Activated T-cell treated with anti-CD3 and anti-CD28 coated beads, Interleukin-2, amount 50 U/mL, for 24 hours (primary cell): Measurements from ENCODE around the gene MAP3K3.
A peak's percentile ranks its signal among the peaks of the same experiment; 100 is the strongest.

Source experiments
- DNase-seq: peaks from one replicate; pipeline ENCODE4 v3.0.0-alpha.2; 2020
- H3K27ac Mint-ChIP-seq: 2 replicates; pipeline ENCODE4 v1.8.0; 2020; ENCODE audit warnings: mild to moderate bottlenecking, mixed read lengths
- H3K27me3 Mint-ChIP-seq: 2 replicates; pipeline ENCODE4 v1.8.0; 2020; ENCODE audit warnings: mixed read lengths
- H3K36me3 Mint-ChIP-seq: 2 replicates; pipeline ENCODE4 v1.8.0; 2020; ENCODE audit warnings: low read depth, mixed read lengths
- H3K4me1 Mint-ChIP-seq: 2 replicates; pipeline ENCODE4 v1.8.0; 2020; ENCODE audit warnings: low read depth, mixed read lengths
- H3K4me3 Mint-ChIP-seq: 2 replicates; pipeline ENCODE4 v1.8.0; 2020; ENCODE audit warnings: mild to moderate bottlenecking, moderate library complexity, mixed read lengths
- H3K9me3 Mint-ChIP-seq: 2 replicates; pipeline ENCODE4 v1.8.0; 2020; ENCODE audit warnings: mixed read lengths

The MAP3K3 gene

GRCh38 chr17:63685578-63685977 lies 63.4 kb downstream of the MAP3K3 start:
- Mint-ChIP-seq H3K4me1 (peaks cover 24% of the 10 kb centered on the region), H3K36me3 (peaks cover 72% of the 10 kb centered on the region), H3K27me3 (no peaks in the 10 kb centered on the region), H3K27ac (peak overlapping the region; percentile 90), H3K9me3 (no peaks in the 10 kb centered on the region), H3K4me3 (no peak overlapping the region)
- DNase-seq = no peak

GRCh38 chr17:63686138-63686685 lies 64.0 kb downstream of the MAP3K3 start:
- peaks cover 21% of the 10 kb centered on the region for H3K4me1 Mint-ChIP-seq
- peaks cover 76% of the 10 kb centered on the region for H3K36me3 Mint-ChIP-seq
- H3K27ac Mint-ChIP-seq = peak overlapping the region; percentile 90
- H3K4me3 Mint-ChIP-seq = no peak overlapping the region
- no peak for DNase-seq
- no peaks in the 10 kb centered on the region for H3K9me3 Mint-ChIP-seq
- no peaks in the 10 kb centered on the region for H3K27me3 Mint-ChIP-seq

GRCh38 chr17:63688396-63689020 lies 66.3 kb downstream of the MAP3K3 start:
- peaks cover 70% of the 10 kb centered on the region for H3K36me3 Mint-ChIP-seq
- no peaks in the 10 kb centered on the region for H3K9me3 Mint-ChIP-seq
- no peak for DNase-seq
- peaks cover 25% of the 10 kb centered on the region for H3K4me1 Mint-ChIP-seq
- no peaks in the 10 kb centered on the region for H3K27me3 Mint-ChIP-seq
- no peak overlapping the region for H3K4me3 Mint-ChIP-seq
- peak overlapping the region; percentile 82 for H3K27ac Mint-ChIP-seq

GRCh38 chr17:63689479-63689878 lies 67.3 kb downstream of the MAP3K3 start:
- DNase-seq = no peak
- Mint-ChIP-seq H3K4me1 (peaks cover 32% of the 10 kb centered on the region), H3K36me3 (peaks cover 75% of the 10 kb centered on the region), H3K4me3 (no peak overlapping the region), H3K27ac (no peak overlapping the region), H3K9me3 (no peaks in the 10 kb centered on the region), H3K27me3 (no peaks in the 10 kb centered on the region)

- DNase-seq = no peak
- peak overlapping the region; percentile 63 for H3K27ac Mint-ChIP-seq
- no peaks in the 10 kb centered on the region for H3K9me3 Mint-ChIP-seq
- H3K4me3 Mint-ChIP-seq = no peak overlapping the region
- H3K27me3 Mint-ChIP-seq = no peaks in the 10 kb centered on the region
- H3K4me1 Mint-ChIP-seq = peaks cover 49% of the 10 kb centered on the region
- peaks cover 84% of the 10 kb centered on the region for H3K36me3 Mint-ChIP-seq
These were observed 70.1 kb downstream of the MAP3K3 start for GRCh38 chr17:63692195-63692816.

- no peak overlapping the region for H3K4me3 Mint-ChIP-seq
- H3K27me3 Mint-ChIP-seq = no peaks in the 10 kb centered on the region
- H3K4me1 Mint-ChIP-seq = peaks cover 55% of the 10 kb centered on the region
- peaks cover 88% of the 10 kb centered on the region for H3K36me3 Mint-ChIP-seq
- no peaks in the 10 kb centered on the region for H3K9me3 Mint-ChIP-seq
- peak overlapping the region; percentile 85 for H3K27ac Mint-ChIP-seq
- no peak for DNase-seq
These were observed 71.3 kb downstream of the MAP3K3 start for GRCh38 chr17:63693411-63694113.

- H3K9me3 Mint-ChIP-seq = no peaks in the 10 kb centered on the region
- no peaks in the 10 kb centered on the region for H3K27me3 Mint-ChIP-seq
- peaks cover 52% of the 10 kb centered on the region for H3K4me1 Mint-ChIP-seq
- no peak for DNase-seq
- peak overlapping the region; percentile 85 for H3K27ac Mint-ChIP-seq
- H3K36me3 Mint-ChIP-seq = peaks cover 83% of the 10 kb centered on the region
- no peak overlapping the region for H3K4me3 Mint-ChIP-seq
These were observed 72.2 kb downstream of the MAP3K3 start for GRCh38 chr17:63694229-63694949.

- H3K4me3 Mint-ChIP-seq = peak overlapping the region; percentile 31
- H3K36me3 Mint-ChIP-seq = peaks cover 75% of the 10 kb centered on the region
- peaks cover 52% of the 10 kb centered on the region for H3K4me1 Mint-ChIP-seq
- H3K27me3 Mint-ChIP-seq = no peaks in the 10 kb centered on the region
- H3K9me3 Mint-ChIP-seq = no peaks in the 10 kb centered on the region
- H3K27ac Mint-ChIP-seq = peak overlapping the region; percentile 85
- peak; percentile 50 for DNase-seq
These were observed 72.9 kb downstream of the MAP3K3 start for GRCh38 chr17:63694950-63695773.

GRCh38 chr17:63695889-63696288 lies 73.7 kb downstream of the MAP3K3 start:
- H3K36me3 Mint-ChIP-seq = peaks cover 68% of the 10 kb centered on the region
- DNase-seq = no peak
- peaks cover 52% of the 10 kb centered on the region for H3K4me1 Mint-ChIP-seq

GRCh38 chr17:63696381-63696961 lies 74.3 kb downstream of the MAP3K3 start:
- Mint-ChIP-seq H3K9me3 (no peaks in the 10 kb centered on the region), H3K36me3 (peaks cover 66% of the 10 kb centered on the region), H3K4me1 (peaks cover 58% of the 10 kb centered on the region), H3K27me3 (no peaks in the 10 kb centered on the region), H3K4me3 (peak overlapping the region; percentile 85), H3K27ac (peak overlapping the region; percentile 94)
- DNase-seq = no peak

More at GRCh38 chr17:63695889-63696288, 73.7 kb downstream of the MAP3K3 start:
- H3K27me3 Mint-ChIP-seq = no peaks in the 10 kb centered on the region
- peak overlapping the region; percentile 94 for H3K27ac Mint-ChIP-seq
- H3K4me3 Mint-ChIP-seq = peak overlapping the region; percentile 85
- no peaks in the 10 kb centered on the region for H3K9me3 Mint-ChIP-seq

- Mint-ChIP-seq H3K27ac (peak overlapping the region; percentile 94), H3K4me3 (peak overlapping the region; percentile 85), H3K9me3 (no peaks in the 10 kb centered on the region), H3K36me3 (peaks cover 67% of the 10 kb centered on the region), H3K4me1 (peaks cover 68% of the 10 kb centered on the region), H3K27me3 (no peaks in the 10 kb centered on the region)
- peak; percentile 83 for DNase-seq
These were observed 75.4 kb downstream of the MAP3K3 start for GRCh38 chr17:63697341-63698286.

- Mint-ChIP-seq H3K36me3 (peaks cover 72% of the 10 kb centered on the region), H3K4me3 (peak overlapping the region; percentile 85), H3K4me1 (peaks cover 71% of the 10 kb centered on the region), H3K27me3 (no peaks in the 10 kb centered on the region), H3K27ac (peak overlapping the region; percentile 94), H3K9me3 (no peaks in the 10 kb centered on the region)
- peak; percentile 69 for DNase-seq
These were observed 76.2 kb downstream of the MAP3K3 start for GRCh38 chr17:63698381-63698885.
